Measurements from ENCODE around the gene YAP1.

DNA sequence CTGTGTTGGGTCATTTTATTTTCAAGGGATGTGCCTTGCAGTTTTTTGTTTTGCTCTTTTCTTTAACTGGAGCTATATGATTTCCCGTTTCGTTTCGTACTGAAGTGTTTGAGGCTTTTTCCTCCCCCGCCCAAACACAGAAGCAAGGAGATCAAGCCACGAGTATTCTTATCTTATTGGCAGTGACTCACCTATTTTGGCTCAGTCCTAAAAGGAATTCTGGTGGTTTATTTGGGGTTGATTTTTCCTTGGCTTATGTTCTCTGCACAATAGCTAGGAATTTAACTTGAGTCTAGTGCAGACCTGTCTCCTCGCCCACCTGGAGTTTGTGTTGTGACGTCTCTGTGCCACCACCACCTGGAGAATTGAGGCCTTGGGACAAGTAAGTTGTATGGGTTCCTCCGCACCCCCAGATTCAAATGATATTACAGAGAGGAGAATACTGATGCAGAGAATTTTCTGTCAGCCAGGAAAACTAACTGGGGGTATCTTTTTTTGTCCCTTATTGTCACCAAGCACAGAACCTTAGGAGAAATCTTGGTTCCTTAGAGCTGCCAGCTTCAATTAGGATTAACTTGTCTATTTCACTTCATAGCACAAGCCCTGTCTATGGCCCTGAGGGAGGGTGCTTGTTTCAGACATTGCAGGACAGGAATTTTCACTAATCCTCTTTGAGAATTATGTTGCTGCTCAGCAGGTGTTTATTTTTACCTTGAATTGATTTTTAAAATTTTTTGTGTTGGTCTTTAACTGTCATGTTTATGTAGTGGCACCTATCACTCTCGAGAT, 116.6 kb downstream of the YAP1 start:
- TF ChIP-seq, protein P1, sequence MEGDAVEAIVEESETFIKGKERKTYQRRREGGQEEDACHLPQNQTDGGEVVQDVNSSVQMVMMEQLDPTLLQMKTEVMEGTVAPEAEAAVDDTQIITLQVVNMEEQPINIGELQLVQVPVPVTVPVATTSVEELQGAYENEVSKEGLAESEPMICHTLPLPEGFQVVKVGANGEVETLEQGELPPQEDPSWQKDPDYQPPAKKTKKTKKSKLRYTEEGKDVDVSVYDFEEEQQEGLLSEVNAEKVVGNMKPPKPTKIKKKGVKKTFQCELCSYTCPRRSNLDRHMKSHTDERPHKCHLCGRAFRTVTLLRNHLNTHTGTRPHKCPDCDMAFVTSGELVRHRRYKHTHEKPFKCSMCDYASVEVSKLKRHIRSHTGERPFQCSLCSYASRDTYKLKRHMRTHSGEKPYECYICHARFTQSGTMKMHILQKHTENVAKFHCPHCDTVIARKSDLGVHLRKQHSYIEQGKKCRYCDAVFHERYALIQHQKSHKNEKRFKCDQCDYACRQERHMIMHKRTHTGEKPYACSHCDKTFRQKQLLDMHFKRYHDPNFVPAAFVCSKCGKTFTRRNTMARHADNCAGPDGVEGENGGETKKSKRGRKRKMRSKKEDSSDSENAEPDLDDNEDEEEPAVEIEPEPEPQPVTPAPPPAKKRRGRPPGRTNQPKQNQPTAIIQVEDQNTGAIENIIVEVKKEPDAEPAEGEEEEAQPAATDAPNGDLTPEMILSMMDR (IDR thresholded peaks at IDR 0.05; ENCODE audit: low read depth, low read length, missing input control): no peak
- TF ChIP-seq, protein P2, sequence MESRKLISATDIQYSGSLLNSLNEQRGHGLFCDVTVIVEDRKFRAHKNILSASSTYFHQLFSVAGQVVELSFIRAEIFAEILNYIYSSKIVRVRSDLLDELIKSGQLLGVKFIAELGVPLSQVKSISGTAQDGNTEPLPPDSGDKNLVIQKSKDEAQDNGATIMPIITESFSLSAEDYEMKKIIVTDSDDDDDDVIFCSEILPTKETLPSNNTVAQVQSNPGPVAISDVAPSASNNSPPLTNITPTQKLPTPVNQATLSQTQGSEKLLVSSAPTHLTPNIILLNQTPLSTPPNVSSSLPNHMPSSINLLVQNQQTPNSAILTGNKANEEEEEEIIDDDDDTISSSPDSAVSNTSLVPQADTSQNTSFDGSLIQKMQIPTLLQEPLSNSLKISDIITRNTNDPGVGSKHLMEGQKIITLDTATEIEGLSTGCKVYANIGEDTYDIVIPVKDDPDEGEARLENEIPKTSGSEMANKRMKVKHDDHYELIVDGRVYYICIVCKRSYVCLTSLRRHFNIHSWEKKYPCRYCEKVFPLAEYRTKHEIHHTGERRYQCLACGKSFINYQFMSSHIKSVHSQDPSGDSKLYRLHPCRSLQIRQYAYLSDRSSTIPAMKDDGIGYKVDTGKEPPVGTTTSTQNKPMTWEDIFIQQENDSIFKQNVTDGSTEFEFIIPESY (IDR thresholded peaks at IDR 0.05): no peak
- TF ChIP-seq TAF1 (conservative IDR thresholded peaks at IDR 0.05) (no peak), RAD21 (IDR thresholded peaks at IDR 0.05) (no peak), SP1 (IDR thresholded peaks at IDR 0.05) (no peak), EGR1 (IDR thresholded peaks at IDR 0.05; ENCODE audit: low read depth in 2 of 2) (no peak), NR2F2 (IDR thresholded peaks at IDR 0.05) (no peak), GABPA (IDR thresholded peaks at IDR 0.05 in 1 of 2, conservative IDR thresholded peaks at IDR 0.05 in 1 of 2) (no peak), RXRA (IDR thresholded peaks at IDR 0.05) (no peak), YY1 (IDR thresholded peaks at IDR 0.05) (no peak)
- TF ChIP-seq, protein P3, sequence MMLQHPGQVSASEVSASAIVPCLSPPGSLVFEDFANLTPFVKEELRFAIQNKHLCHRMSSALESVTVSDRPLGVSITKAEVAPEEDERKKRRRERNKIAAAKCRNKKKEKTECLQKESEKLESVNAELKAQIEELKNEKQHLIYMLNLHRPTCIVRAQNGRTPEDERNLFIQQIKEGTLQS (IDR thresholded peaks at IDR 0.05): no peak
- TF ChIP-seq, protein P4, sequence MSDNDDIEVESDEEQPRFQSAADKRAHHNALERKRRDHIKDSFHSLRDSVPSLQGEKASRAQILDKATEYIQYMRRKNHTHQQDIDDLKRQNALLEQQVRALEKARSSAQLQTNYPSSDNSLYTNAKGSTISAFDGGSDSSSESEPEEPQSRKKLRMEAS (IDR thresholded peaks at IDR 0.05): no peak
- TF ChIP-seq, protein P5, sequence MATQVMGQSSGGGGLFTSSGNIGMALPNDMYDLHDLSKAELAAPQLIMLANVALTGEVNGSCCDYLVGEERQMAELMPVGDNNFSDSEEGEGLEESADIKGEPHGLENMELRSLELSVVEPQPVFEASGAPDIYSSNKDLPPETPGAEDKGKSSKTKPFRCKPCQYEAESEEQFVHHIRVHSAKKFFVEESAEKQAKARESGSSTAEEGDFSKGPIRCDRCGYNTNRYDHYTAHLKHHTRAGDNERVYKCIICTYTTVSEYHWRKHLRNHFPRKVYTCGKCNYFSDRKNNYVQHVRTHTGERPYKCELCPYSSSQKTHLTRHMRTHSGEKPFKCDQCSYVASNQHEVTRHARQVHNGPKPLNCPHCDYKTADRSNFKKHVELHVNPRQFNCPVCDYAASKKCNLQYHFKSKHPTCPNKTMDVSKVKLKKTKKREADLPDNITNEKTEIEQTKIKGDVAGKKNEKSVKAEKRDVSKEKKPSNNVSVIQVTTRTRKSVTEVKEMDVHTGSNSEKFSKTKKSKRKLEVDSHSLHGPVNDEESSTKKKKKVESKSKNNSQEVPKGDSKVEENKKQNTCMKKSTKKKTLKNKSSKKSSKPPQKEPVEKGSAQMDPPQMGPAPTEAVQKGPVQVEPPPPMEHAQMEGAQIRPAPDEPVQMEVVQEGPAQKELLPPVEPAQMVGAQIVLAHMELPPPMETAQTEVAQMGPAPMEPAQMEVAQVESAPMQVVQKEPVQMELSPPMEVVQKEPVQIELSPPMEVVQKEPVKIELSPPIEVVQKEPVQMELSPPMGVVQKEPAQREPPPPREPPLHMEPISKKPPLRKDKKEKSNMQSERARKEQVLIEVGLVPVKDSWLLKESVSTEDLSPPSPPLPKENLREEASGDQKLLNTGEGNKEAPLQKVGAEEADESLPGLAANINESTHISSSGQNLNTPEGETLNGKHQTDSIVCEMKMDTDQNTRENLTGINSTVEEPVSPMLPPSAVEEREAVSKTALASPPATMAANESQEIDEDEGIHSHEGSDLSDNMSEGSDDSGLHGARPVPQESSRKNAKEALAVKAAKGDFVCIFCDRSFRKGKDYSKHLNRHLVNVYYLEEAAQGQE (IDR thresholded peaks at IDR 0.05): no peak

All from liver (tissue), 3 donors.